HepG2 (cell line): ENCODE data around the gene DPEP1. TPM values are rescaled to one million over a fixed set of nuclear protein-coding genes. Genes with fewer than 3 reads are reported as not detected.
A peak's percentile ranks its signal among the peaks of the same experiment; 100 is the strongest.

ENCODE experiments used
- ATAC-seq: fragments of 200-7000 bp; cut with Tn5 transposase; 3 replicates; pipeline ENCODE4 v1.9.1; 2020; ENCODE audit warnings: mild to moderate bottlenecking, moderate library complexity
- BruUV-seq: library from RNA; stranded (reverse); fragments of 400-500 nt; replicated peaks from 2 replicates; lab custom pipeline; 2021; lab: Mats Ljungman, UMichigan
- CTCF ChIA-PET: fragments of 300-600 bp; formaldehyde crosslinking; extraction: SDS; loops from one replicate; lab custom pipeline; 2021; ENCODE audit warnings: low total read pairs, inconsistent platforms, low intra/inter-chr PET ratio; lab: Yijun Ruan, JAX
- POLR2A ChIA-PET: fragments of 350-600 bp; sonication (Branson Sonifier 250); formaldehyde crosslinking; loops from one replicate; lab custom pipeline; 2020; ENCODE audit warnings: antibody characterized with exemption, inconsistent platforms; lab: Yijun Ruan, JAX
- DNase-seq: peaks from one replicate; pipeline ENCODE4 v3.0.0-alpha.2; 2015; ENCODE audit warnings: low spot score
- FAIRE-seq: peaks from 3 replicates; lab custom pipeline; 2011; peaks lifted over from hg19 to GRCh38; lab: Jason Lieb, UNC
- H2AFZ ChIP-seq: one replicate; pipeline ENCODE4 v1.6.1; 2011; ENCODE audit warnings: low read length, inconsistent platforms
- H3K27ac ChIP-seq: fragments of 300-600 bp; 3 replicates; pipeline ENCODE4 v1.8.0; 2011; ENCODE audit warnings: mixed run types, mild to moderate bottlenecking, mixed read lengths, low read length, inconsistent platforms; ENCODE audit not compliant: insufficient read depth; ENCODE audit errors: extremely low read length
- H3K27me3 ChIP-seq, 2 experiments: fragments of 200-600 bp in 1 of 2; 2 replicates in 1 of 2; 3 replicates in 1 of 2; pipeline versions ENCODE4 v1.6.0 to v1.8.0; 2011; ENCODE audit warnings: low read length in 2 of 2, mild to moderate bottlenecking in 2 of 2, moderate library complexity in 2 of 2, inconsistent platforms in 1 of 2; ENCODE audit not compliant: insufficient read depth in 2 of 2, control insufficient read depth in 1 of 2
- H3K36me3 ChIP-seq, 2 experiments: fragments of 200-600 bp in 1 of 2; replicated peaks in 1 of 2; 2 replicates in 1 of 2; 3 replicates in 1 of 2; pipeline versions ENCODE4 v1.5.1 to v1.8.0; 2011; ENCODE audit warnings: low read length in 2 of 2, inconsistent platforms in 1 of 2; ENCODE audit not compliant: insufficient read depth in 2 of 2, control insufficient read depth in 1 of 2
- H3K4me1 ChIP-seq: 2 replicates; pipeline ENCODE4 v1.5.1; 2012; ENCODE audit warnings: low read length, inconsistent platforms; ENCODE audit not compliant: insufficient read depth
- H3K4me2 ChIP-seq: 2 replicates; pipeline ENCODE4 v1.6.0; 2011; ENCODE audit warnings: low read depth, low read length, inconsistent platforms
- H3K4me3 ChIP-seq, 3 experiments: fragments of 200-600 bp in 1 of 3; sonication (generic), shearing (Covaris generic) in 1 of 3; replicated peaks in 1 of 3; 2 replicates each; pipeline ENCODE4 v1.5.1; 2011 to 2016; ENCODE audit warnings: low read length in 3 of 3, inconsistent platforms in 2 of 3, low read depth in 2 of 3, mild to moderate bottlenecking in 2 of 3, control low read depth in 1 of 3, mixed read lengths in 1 of 3; ENCODE audit not compliant: insufficient read depth in 1 of 3
- H3K79me2 ChIP-seq: one replicate; pipeline ENCODE4 v1.6.1; 2011; ENCODE audit warnings: low read length, inconsistent platforms; ENCODE audit not compliant: insufficient read depth
- H3K9ac ChIP-seq: 2 replicates; pipeline ENCODE4 v1.6.0; 2011; ENCODE audit warnings: mild to moderate bottlenecking, low read depth, low read length, inconsistent platforms; ENCODE audit not compliant: insufficient read depth
- H3K9me3 ChIP-seq: 2 replicates; pipeline ENCODE4 v1.5.1; 2012; ENCODE audit warnings: mild to moderate bottlenecking, low read length
- H4K20me1 ChIP-seq: 2 replicates; pipeline ENCODE4 v1.6.0; 2011; ENCODE audit warnings: inconsistent platforms, mild to moderate bottlenecking, low read length, moderate library complexity; ENCODE audit not compliant: insufficient read depth
- HES4 ChIP-seq: sonication (generic); formaldehyde crosslinking; IDR thresholded peaks from 2 replicates; pipeline ENCODE4 v1.9.0; 2021; ENCODE audit warnings: mild to moderate bottlenecking, missing genetic modification reagents, borderline replicate concordance
- HOXD1 ChIP-seq: sonication (generic); formaldehyde crosslinking; IDR thresholded peaks from 2 replicates; pipeline ENCODE4 v1.5.0; 2020; ENCODE audit warnings: missing genetic modification reagents
- JUN ChIP-seq: sonication (generic); formaldehyde crosslinking; IDR thresholded peaks from 2 replicates; pipeline ENCODE4 v1.4.0; 2020; ENCODE audit warnings: mild to moderate bottlenecking, missing genetic modification reagents
- KAT8 ChIP-seq: IDR thresholded peaks from 2 replicates; pipeline ENCODE4 v1.6.1; 2016; ENCODE audit warnings: missing genetic modification reagents, missing compliant biosample characterization
- NCOA5 ChIP-seq: sonication (generic); formaldehyde crosslinking; IDR thresholded peaks from 2 replicates; pipeline ENCODE4 v1.4.0; 2020; ENCODE audit warnings: missing genetic modification reagents
- POGZ ChIP-seq: sonication (generic); formaldehyde crosslinking; IDR thresholded peaks from 2 replicates; pipeline ENCODE4 v1.4.0; 2020; ENCODE audit warnings: mild to moderate bottlenecking, missing genetic modification reagents
- POLR2G ChIP-seq: fragments of 200-400 bp; formaldehyde crosslinking; IDR thresholded peaks from 2 replicates; pipeline ENCODE4 v1.6.1; 2018; ENCODE audit warnings: mild to moderate bottlenecking, low read depth, low read length, moderate library complexity
- REL ChIP-seq: sonication (generic); formaldehyde crosslinking; conservative IDR thresholded peaks from 2 replicates; pipeline ENCODE4 v1.8.0; 2022; ENCODE audit warnings: mild to moderate bottlenecking, missing genetic modification reagents, moderate library complexity
- ZFX ChIP-seq: sonication (generic); formaldehyde crosslinking; IDR thresholded peaks from 2 replicates; pipeline ENCODE4 v1.4.0; 2020; ENCODE audit warnings: mild to moderate bottlenecking, low read depth, missing genetic modification reagents, moderate library complexity
- ZNF136 ChIP-seq: sonication (generic); formaldehyde crosslinking; IDR thresholded peaks from 2 replicates; pipeline ENCODE4 v1.8.1; 2022; ENCODE audit warnings: low read depth, mild to moderate bottlenecking, moderate library complexity, missing genetic modification reagents
- ZNF326 ChIP-seq: sonication (generic); formaldehyde crosslinking; IDR thresholded peaks from 2 replicates; pipeline ENCODE4 v1.4.0; 2020; ENCODE audit warnings: missing genetic modification reagents, borderline replicate concordance
- ZNF556 ChIP-seq: sonication (generic); formaldehyde crosslinking; IDR thresholded peaks from 2 replicates; pipeline ENCODE4 v1.4.0; 2020; ENCODE audit warnings: mild to moderate bottlenecking, missing genetic modification reagents, borderline replicate concordance
- WGBS: methylation state at CpG from one replicate; pipeline ENCODE4 v1.1.6; 2017; ENCODE audit warnings: low lambda C conversion rate; 5-methylcytosine and 5-hydroxymethylcytosine counted together
- in situ Hi-C: cut with HindIII; loops from 2 replicates; pipeline ENCODE4 v1.10.0; 2017; ENCODE audit warnings: low pct_unique_long_range_greater_than_20kb; ENCODE audit not compliant: extremely low pct_ligation_motif_present
- intact Hi-C: fragments of 100-400 bp; cut with micrococcal nuclease; formaldehyde crosslinking; loops from one replicate; pipeline ENCODE4 v1.10.0; 2022; ENCODE audit not compliant: unreplicated experiment
- polyA plus RNA-seq, 8 experiments: library from polyadenylated mRNA; depleted of rRNA in 3 of 8; stranded (reverse) in 7 of 8; unstranded in 1 of 8; fragments of >200 nt; fragmentation: Illumina TruSeq in 4 of 8; extraction: Trizol in 4 of 8; gene quantifications; 2 replicates each; pipeline versions ENCODE4 v1.2.1 to v1.2.3, GENCODE V29; 2011 to 2016; ENCODE audit warnings: low read depth in 4 of 8, missing spikeins in 1 of 8, mixed read lengths in 1 of 8; ENCODE audit not compliant: insufficient read depth in 1 of 8
- total RNA-seq, 5 experiments: library from RNA; depleted of rRNA; stranded (reverse); fragments of >200 nt; fragmentation: Illumina TruSeq; extraction: Trizol; gene quantifications; 2 replicates each; pipeline ENCODE4 v1.2.3, GENCODE V29; 2016; ENCODE audit warnings: low read depth in 1 of 5
- TF ChIP-seq, protein P1 (sequence below), 2 experiments: fragments of 450-650 bp in 1 of 2; sonication (generic) in 1 of 2; formaldehyde crosslinking; IDR thresholded peaks; 2 replicates each; pipeline versions ENCODE4 v1.5.0 to v1.8.0; 2020 to 2022; ENCODE audit warnings: mild to moderate bottlenecking in 1 of 2, missing genetic modification reagents in 1 of 2
- TF ChIP-seq, protein P2 (sequence below): sonication (generic); formaldehyde crosslinking; IDR thresholded peaks from 2 replicates; pipeline ENCODE4 v1.4.0; 2020; ENCODE audit warnings: missing genetic modification reagents
- TF ChIP-seq, protein P3 (sequence below): sonication (generic); formaldehyde crosslinking; IDR thresholded peaks from 2 replicates; pipeline ENCODE4 v1.4.0; 2020; ENCODE audit warnings: low read depth, missing genetic modification reagents

Gene DPEP1
- total and polyA plus RNA-seq, 2 of the 13 experiments (the other 11 are each of a cell fraction or from before 2014, with no cell fraction given): 37.6 to 52.2 TPM

DNA sequence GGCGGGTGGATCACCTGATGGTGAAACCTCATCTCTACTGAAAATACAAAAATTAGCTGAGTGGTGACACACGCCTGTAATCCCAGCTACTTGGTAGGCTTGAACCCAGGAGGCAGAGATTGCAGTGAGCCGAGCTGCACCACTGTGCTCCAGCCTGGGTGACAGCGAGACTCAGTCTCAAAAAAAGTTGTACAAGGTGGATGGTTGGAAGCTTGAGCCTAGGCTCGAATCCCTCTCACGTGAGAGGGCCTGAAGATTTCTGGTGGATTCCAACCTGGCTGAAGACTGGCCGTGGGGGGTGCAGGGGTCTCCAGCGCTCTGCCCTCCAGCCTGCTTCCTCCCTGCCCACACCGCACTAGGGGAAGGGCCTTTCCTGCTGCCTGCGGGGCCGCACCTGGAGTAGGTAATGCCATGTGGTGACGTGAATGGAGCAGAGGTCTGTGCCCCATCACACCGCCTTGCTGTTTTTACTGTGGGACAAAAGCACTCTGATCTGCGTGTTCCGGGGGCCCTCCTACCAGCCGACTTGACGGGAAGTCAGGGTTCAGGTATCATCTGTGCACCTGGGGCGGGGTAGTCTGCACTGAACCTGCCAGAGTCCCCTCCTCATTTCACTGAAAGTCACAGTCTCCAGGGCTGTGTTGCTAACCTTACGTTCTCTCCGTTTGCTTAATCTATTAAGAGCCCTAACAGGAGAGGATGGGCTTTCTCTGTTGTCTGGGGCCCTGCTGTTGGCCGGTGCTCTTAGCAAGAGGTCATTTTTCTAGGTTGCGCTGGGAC lies 48.8 kb upstream of the DPEP1 start:
- Histone ChIP-seq H3K9me3 (no peaks in the 10 kb centered on the region), H3K4me1 (peaks cover 62% of the 10 kb centered on the region), H3K36me3 (peaks cover 23 to 35% of the 10 kb centered on the region in 2 experiments), H3K9ac (no peak overlapping the region), H3K4me2 (peak overlapping the region; percentile 97), H4K20me1 (peaks cover 60% of the 10 kb centered on the region), H3K4me3 (peak overlapping the region in 1 of 3 experiments; percentile 50; a peak in 1 of 6 replicates), H3K27me3 (peaks cover 0 to 12% of the 10 kb centered on the region in 2 experiments; a peak in 2 of 5 replicates), H3K27ac (peak overlapping the region; percentile 2), H2AFZ (no peak overlapping the region), H3K79me2 (peaks cover 24% of the 10 kb centered on the region)
- intact Hi-C loops: no loop called here
- POLR2A ChIA-PET: interaction anchor here (1.0 to 2.4 kb wide), 7 partner anchors 8 to 122 kb away, joined by 3 to 16 read pairs (median 6); partner anchors contain the start of genes CDK10 and SPG7
- peak; percentile 53 for DNase-seq
- BruUV-seq: no TSS peak
- in situ Hi-C loops: no loop called here
- peak; percentile 6 for ATAC-seq
- CTCF ChIA-PET: no interaction called here
- 56% methylated on average over 21 of the region's 22 CpGs for WGBS
- FAIRE-seq: no peak
- 0 out of 2 replicates have a peak, but pooled peaks have one; percentile 13 for TF ChIP-seq JUN (CRISPR knock-in tag)
- 0 out of 2 replicates have a peak, but pooled peaks have one; percentile 8 for TF ChIP-seq ZFX (CRISPR knock-in tag)
- no peak for TF ChIP-seq POGZ (CRISPR knock-in tag)
- peak; percentile 23; the same call in 1 of the 2 replicates for TF ChIP-seq ZNF556 (CRISPR knock-in tag)
- TF ChIP-seq, protein P1, sequence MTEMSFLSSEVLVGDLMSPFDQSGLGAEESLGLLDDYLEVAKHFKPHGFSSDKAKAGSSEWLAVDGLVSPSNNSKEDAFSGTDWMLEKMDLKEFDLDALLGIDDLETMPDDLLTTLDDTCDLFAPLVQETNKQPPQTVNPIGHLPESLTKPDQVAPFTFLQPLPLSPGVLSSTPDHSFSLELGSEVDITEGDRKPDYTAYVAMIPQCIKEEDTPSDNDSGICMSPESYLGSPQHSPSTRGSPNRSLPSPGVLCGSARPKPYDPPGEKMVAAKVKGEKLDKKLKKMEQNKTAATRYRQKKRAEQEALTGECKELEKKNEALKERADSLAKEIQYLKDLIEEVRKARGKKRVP (CRISPR knock-in tag; IDR thresholded peaks at IDR 0.05): peak in 1 of 2 experiments; percentile 25; a peak in 1 of 4 replicates
- TF ChIP-seq HOXD1 (CRISPR knock-in tag): 0 out of 2 replicates have a peak, but pooled peaks have one; percentile 50
- TF ChIP-seq NCOA5 (CRISPR knock-in tag): 0 out of 2 replicates have a peak, but pooled peaks have one; percentile 92
- peak; percentile 74 for TF ChIP-seq POLR2G
- TF ChIP-seq, protein P2, sequence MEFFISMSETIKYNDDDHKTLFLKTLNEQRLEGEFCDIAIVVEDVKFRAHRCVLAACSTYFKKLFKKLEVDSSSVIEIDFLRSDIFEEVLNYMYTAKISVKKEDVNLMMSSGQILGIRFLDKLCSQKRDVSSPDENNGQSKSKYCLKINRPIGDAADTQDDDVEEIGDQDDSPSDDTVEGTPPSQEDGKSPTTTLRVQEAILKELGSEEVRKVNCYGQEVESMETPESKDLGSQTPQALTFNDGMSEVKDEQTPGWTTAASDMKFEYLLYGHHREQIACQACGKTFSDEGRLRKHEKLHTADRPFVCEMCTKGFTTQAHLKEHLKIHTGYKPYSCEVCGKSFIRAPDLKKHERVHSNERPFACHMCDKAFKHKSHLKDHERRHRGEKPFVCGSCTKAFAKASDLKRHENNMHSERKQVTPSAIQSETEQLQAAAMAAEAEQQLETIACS (CRISPR knock-in tag): no peak
- 0 out of 2 replicates have a peak, but pooled peaks have one; percentile 48 for TF ChIP-seq REL (CRISPR knock-in tag)
- TF ChIP-seq HES4 (CRISPR knock-in tag): 0 out of 2 replicates have a peak, but pooled peaks have one; percentile 21
- TF ChIP-seq, protein P3, sequence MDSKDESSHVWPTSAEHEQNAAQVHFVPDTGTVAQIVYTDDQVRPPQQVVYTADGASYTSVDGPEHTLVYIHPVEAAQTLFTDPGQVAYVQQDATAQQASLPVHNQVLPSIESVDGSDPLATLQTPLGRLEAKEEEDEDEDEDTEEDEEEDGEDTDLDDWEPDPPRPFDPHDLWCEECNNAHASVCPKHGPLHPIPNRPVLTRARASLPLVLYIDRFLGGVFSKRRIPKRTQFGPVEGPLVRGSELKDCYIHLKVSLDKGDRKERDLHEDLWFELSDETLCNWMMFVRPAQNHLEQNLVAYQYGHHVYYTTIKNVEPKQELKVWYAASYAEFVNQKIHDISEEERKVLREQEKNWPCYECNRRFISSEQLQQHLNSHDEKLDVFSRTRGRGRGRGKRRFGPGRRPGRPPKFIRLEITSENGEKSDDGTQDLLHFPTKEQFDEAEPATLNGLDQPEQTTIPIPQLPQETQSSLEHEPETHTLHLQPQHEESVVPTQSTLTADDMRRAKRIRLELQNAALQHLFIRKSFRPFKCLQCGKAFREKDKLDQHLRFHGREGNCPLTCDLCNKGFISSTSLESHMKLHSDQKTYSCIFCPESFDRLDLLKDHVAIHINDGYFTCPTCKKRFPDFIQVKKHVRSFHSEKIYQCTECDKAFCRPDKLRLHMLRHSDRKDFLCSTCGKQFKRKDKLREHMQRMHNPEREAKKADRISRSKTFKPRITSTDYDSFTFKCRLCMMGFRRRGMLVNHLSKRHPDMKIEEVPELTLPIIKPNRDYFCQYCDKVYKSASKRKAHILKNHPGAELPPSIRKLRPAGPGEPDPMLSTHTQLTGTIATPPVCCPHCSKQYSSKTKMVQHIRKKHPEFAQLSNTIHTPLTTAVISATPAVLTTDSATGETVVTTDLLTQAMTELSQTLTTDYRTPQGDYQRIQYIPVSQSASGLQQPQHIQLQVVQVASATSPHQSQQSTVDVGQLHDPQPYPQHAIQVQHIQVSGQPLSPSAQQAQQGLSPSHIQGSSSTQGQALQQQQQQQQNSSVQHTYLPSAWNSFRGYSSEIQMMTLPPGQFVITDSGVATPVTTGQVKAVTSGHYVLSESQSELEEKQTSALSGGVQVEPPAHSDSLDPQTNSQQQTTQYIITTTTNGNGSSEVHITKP (CRISPR knock-in tag): 0 out of 2 replicates have a peak, but pooled peaks have one; percentile 6
- TF ChIP-seq ZNF136 (CRISPR knock-in tag): peak; percentile 80
- 0 out of 2 replicates have a peak, but pooled peaks have one; percentile 59 for TF ChIP-seq ZNF326 (CRISPR knock-in tag)
- no peak for TF ChIP-seq KAT8 (CRISPR knock-in tag)
